GM12873 (cell line): Measurements from ENCODE around the gene TMEM213.

Experiments
- CTCF ChIP-seq: IDR thresholded peaks from 2 replicates; pipeline ENCODE4 v1.5.1; 2012; ENCODE audit warnings: low read depth, mild to moderate bottlenecking, moderate library complexity, low read length, control low read depth; ENCODE audit not compliant: insufficient read depth; ENCODE audit errors: missing control alignments

Gene TMEM213

GRCh38 chr7:138854115-138854645 lies 56.4 kb downstream of the TMEM213 start:
- no peak for TF ChIP-seq CTCF

GRCh38 chr7:138857728-138858127 lies 59.9 kb downstream of the TMEM213 start:
- TF ChIP-seq CTCF, result no peak

GRCh38 chr7:138861051-138861450 lies 63.3 kb downstream of the TMEM213 start:
- TF ChIP-seq CTCF, result no peak

- no peak for TF ChIP-seq CTCF
Measured at GRCh38 chr7:138863931-138864330, 66.1 kb downstream of the TMEM213 start.

GRCh38 chr7:138864667-138865066 lies 66.9 kb downstream of the TMEM213 start:
- no peak for TF ChIP-seq CTCF

GRCh38 chr7:138865843-138866242 lies 68.0 kb downstream of the TMEM213 start:
- TF ChIP-seq CTCF, result peak; percentile 56

- TF ChIP-seq CTCF, result no peak
Measured at GRCh38 chr7:138866353-138866752, 68.6 kb downstream of the TMEM213 start.
